ENCODE data around the gene RUFY3.
"Not testable (repeated sequence)": the region's sequence is repeated elsewhere in the genome, so short reads cannot be mapped to it uniquely, and the experiment has no call there.

Gene RUFY3

DNA sequence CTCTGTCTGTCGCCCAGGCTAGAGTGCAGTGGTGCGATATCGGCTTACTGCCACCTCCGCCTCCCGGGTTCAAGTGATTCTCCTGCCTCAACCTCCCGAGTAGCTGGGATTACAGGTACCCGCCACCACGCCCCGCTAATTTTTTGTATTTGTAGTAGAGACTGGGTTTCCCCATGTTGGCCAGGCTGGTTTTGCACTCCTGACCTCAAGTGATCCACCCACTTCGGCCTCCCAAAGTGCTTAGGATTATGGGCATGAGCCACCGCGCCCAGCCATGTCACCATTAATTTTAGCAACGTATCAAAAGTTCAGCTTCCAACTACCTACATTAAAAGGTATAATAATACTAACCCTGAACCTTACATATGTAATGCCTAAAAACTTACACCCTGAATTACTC lies 34.4 kb upstream of the RUFY3 start:
- TF ChIP-seq, protein P1, sequence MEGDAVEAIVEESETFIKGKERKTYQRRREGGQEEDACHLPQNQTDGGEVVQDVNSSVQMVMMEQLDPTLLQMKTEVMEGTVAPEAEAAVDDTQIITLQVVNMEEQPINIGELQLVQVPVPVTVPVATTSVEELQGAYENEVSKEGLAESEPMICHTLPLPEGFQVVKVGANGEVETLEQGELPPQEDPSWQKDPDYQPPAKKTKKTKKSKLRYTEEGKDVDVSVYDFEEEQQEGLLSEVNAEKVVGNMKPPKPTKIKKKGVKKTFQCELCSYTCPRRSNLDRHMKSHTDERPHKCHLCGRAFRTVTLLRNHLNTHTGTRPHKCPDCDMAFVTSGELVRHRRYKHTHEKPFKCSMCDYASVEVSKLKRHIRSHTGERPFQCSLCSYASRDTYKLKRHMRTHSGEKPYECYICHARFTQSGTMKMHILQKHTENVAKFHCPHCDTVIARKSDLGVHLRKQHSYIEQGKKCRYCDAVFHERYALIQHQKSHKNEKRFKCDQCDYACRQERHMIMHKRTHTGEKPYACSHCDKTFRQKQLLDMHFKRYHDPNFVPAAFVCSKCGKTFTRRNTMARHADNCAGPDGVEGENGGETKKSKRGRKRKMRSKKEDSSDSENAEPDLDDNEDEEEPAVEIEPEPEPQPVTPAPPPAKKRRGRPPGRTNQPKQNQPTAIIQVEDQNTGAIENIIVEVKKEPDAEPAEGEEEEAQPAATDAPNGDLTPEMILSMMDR (IDR thresholded peaks at IDR 0.05; ENCODE audit: low read depth, low read length): no peak
- H3K4me3 ChIP-seq (ENCODE audit: low read depth, low read length): peak overlapping the region; percentile 94

DNA sequence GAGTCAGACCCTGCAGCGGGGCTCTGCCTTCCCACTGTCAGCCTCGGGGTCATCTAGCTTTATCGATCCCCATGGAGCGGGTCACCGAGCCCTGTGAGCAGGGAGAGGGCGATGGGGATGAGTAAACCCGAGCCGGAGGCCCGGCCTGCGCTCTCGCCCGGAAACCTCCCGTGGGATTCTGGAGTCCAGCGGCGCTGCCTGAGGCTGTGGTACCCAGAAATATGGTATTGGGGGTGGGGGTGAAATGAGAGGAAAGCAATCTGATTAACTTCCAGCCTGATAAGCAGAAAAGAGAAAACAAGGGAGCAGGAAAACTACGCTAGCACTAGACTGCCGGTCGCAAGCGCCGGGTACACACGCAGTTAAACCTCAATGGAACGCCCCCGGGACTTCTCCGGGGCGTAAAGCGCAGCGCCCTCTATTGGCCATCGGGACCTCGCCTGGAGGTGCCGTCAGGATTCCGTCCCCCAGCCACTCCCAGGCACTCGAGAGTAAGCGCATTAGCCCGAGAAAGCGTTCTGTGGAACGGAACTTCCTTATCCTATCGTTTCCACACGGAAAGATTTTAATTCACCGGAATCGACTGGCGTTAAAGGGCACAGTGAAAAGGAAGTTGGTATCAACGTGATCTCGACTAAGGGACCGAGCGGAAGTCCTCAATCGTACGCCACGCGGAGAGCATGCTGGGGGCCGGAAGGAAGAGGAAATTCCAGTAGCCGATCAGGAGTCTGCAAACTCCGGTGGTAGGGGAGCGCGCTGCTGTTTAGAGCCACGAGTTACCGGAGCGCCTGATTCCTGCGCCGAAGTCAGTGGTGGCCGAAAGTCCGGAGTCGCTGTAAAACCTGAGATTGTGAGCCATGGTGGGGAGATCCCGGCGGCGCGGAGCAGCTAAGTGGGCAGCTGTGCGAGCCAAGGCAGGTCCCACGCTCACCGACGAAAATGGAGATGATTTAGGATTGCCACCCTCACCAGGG lies 33.7 kb upstream of the RUFY3 start, which contains the start of gene UTP3:
UTP3 (plus strand) TSS at position 712 of the 974 bp plus-strand sequence; CDS start at position 858, 146 bp downstream.
- peak within 1 kb of the TSS; percentile 94 for H3K4me3 ChIP-seq (ENCODE audit: low read depth, low read length)
- TF ChIP-seq, protein P1 (IDR thresholded peaks at IDR 0.05; ENCODE audit: low read depth, low read length): peak; percentile 88

DNA sequence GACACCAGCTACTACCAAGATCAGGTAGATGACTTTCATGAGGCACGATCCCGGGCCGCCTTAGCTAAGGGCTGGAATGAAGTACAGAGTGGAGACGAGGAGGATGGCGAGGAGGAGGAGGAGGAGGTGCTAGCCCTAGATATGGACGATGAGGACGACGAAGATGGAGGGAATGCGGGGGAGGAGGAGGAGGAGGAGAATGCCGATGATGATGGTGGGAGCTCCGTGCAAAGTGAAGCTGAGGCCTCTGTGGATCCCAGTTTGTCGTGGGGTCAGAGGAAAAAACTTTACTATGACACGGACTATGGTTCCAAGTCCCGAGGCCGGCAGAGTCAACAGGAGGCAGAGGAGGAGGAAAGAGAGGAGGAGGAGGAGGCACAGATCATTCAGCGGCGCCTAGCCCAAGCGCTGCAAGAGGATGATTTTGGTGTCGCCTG lies 33.0 kb upstream of the RUFY3 start:
- TF ChIP-seq, protein P1 (IDR thresholded peaks at IDR 0.05; ENCODE audit: low read depth, low read length): no peak
- peak overlapping the region; percentile 94 for H3K4me3 ChIP-seq (ENCODE audit: low read depth, low read length)

DNA sequence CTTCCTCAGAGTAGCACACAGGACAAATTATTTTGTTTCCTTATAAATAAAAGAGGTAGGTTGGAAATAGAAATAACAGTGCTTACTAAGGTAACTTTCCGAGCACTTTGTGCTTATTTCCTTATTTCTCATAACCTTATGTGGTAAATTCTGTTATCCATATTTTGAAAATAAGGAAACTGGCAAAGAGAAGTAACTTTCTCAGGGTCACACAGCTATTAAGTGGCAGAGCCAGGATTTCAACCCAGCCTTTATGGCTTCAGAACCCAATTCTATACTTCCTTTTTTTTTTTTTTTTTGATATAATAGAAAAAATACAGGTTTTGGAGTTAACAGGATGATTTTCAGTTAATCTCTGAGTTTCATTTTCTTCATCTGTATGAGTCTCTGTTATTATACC lies 30.1 kb upstream of the RUFY3 start:
- H3K4me3 ChIP-seq (ENCODE audit: low read depth, low read length): no peak overlapping the region

GRCh38 chr4:70694633-70695032 lies 27.1 kb upstream of the RUFY3 start:
- H3K4me3 ChIP-seq (ENCODE audit: low read depth, low read length): not testable (repeated sequence)

More for the DNA sequence above, 30.1 kb upstream of the RUFY3 start:
- TF ChIP-seq, protein P1 (IDR thresholded peaks at IDR 0.05; ENCODE audit: low read depth, low read length): no peak

- not testable (repeated sequence) for H3K4me3 ChIP-seq (ENCODE audit: low read depth, low read length)
These were observed 23.3 kb upstream of the RUFY3 start for GRCh38 chr4:70698435-70698834.

DNA sequence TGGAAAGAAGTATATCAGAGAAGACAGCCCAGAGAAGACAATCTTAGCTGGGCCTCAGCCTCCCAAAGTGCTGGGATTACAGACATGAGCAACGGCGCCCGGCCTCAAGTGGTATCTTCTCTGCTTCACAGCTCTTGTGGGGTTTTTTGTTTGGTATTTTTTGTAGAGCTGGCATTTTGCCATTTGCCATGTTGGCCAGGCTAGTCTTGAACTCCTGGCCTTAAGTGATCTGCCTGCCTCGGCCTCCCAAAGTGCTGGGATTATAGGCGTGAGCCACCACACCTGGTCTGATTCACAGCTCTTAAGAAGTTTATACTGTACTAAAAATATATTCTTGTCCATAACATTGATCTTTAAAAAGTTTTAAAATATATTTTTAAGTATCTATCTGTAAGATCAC lies 21.1 kb upstream of the RUFY3 start:
- TF ChIP-seq, protein P1 (IDR thresholded peaks at IDR 0.05; ENCODE audit: low read depth, low read length): no peak
- no peak overlapping the region for H3K4me3 ChIP-seq (ENCODE audit: low read depth, low read length)

GRCh38 chr4:70701271-70701670 lies 20.5 kb upstream of the RUFY3 start:
- TF ChIP-seq, protein P1 (IDR thresholded peaks at IDR 0.05; ENCODE audit: low read depth, low read length): no peak
- H3K4me3 ChIP-seq (ENCODE audit: low read depth, low read length): no peak overlapping the region

DNA sequence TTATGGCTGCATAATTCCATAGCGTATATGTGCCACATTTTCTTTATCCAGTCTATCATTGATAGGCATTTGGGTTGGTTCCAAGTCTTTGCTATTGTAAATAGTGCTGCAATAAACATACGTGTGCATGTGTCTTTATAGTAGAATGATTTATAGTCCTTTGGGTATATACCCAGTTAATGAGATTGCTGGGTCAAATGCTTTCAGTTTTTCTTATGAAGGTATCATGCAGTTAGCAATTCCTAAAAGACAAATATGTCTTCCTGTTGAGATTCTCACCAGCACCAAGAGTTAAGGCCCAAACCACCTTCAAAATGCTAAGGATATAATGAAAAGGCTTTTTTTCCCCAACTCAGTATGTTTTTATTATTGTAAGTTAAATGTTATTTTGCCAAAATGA lies 19.2 kb upstream of the RUFY3 start:
- H3K4me3 ChIP-seq (ENCODE audit: low read depth, low read length): not testable (repeated sequence)
